ENCODE results near the gene PARD3.
"Not testable (repeated sequence)": the region's sequence is repeated elsewhere in the genome, so short reads cannot be mapped to it uniquely, and the experiment has no call there.

DNA sequence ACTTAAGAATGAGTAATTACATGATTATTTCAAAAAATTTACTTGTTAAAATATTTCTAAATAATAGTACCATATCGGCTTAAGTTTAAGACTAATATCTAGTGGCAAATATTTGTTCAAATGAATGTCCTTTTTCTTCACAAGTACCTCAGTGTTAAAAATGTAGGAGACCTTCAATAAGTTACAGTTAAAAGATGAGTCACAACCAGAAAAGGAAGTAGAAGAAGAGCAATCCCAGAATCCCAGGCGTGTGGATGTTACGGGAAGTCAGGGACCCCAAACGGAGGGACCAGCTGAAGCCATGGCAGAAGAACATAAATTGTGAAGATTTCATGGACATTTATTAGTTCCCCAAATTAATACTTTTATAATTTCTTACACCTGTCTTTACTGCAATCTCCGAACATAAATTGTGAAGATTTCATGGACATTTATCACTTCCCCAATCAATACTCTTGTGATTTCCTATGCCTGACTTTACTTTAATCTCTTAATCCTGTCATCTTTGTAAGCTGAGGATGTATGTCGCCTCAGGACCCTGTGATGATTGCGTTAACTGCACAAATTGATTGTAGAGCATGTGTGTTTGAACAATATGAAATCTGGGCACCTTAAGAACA is 388.4 kb downstream of the PARD3 start:
- TF ChIP-seq POLR2AphosphoS5 (IDR thresholded peaks at IDR 0.05), result not testable (repeated sequence)
- TF ChIP-seq, protein P1, sequence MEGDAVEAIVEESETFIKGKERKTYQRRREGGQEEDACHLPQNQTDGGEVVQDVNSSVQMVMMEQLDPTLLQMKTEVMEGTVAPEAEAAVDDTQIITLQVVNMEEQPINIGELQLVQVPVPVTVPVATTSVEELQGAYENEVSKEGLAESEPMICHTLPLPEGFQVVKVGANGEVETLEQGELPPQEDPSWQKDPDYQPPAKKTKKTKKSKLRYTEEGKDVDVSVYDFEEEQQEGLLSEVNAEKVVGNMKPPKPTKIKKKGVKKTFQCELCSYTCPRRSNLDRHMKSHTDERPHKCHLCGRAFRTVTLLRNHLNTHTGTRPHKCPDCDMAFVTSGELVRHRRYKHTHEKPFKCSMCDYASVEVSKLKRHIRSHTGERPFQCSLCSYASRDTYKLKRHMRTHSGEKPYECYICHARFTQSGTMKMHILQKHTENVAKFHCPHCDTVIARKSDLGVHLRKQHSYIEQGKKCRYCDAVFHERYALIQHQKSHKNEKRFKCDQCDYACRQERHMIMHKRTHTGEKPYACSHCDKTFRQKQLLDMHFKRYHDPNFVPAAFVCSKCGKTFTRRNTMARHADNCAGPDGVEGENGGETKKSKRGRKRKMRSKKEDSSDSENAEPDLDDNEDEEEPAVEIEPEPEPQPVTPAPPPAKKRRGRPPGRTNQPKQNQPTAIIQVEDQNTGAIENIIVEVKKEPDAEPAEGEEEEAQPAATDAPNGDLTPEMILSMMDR (IDR thresholded peaks at IDR 0.05), result not testable (repeated sequence)
